ENCODE data around the gene TP53RK. TPM values are rescaled to one million over a fixed set of nuclear protein-coding genes. Genes with fewer than 3 reads are reported as not detected.

The TP53RK gene
- total RNA-seq, 1 experiment from 2014 or later = 21.5 TPM

DNA sequence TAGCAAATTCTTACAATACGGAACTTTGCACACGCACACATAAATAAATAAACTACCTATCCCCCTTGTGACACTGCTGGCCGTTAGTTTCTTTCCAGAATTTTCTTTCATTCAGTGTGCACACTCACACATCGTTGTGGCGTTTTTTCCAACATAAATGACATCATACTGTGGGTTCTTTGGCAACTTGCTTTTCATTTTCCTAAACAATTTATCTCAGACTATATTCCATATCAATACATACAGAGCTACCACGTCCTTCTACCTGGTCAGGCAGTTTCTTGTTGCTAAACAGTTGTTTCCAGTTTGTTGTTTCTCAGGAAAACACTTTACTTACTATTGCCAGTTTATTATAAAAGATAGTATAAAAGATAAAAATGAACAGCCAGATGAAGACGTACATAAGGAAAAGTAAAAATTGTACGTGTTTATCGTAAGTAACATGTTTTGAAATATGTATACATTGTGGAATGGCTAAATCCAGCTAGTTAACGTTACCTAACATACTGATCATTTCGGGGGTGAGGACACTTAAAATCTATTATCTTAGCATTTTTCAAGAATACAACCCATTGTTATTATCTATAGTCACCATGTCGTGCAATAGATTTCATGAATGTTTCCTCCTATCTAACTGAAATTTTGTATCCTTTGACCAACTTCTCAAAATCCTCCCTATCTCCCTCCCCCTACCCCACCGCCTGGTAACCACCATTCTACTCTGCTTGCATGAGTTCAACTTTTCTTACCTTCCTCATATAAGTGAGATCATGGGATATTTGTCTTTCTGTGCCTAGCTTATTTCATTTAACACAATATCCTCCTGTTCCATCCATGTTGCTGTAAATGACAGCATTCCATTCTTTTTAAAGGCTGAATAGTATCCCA, 1.2 kb upstream of the TP53RK start:
- Histone ChIP-seq H3K79me1 (ENCODE audit: insufficient read depth, low read depth, low read length, poor library complexity, severe bottlenecking) (no peaks in the 10 kb centered on the region), H2BK15ac (ENCODE audit: low read depth, low read length) (no peak overlapping the region), H3K14ac (ENCODE audit: insufficient read depth, low read length) (no peak overlapping the region), H3K23ac (ENCODE audit: insufficient read length, low read depth, low read length) (no peak overlapping the region), H2BK12ac (ENCODE audit: insufficient read length, low read depth, low read length) (no peak overlapping the region), H3K23me2 (ENCODE audit: insufficient read length, low read depth, low read length, poor library complexity, severe bottlenecking) (peaks cover 8% of the 10 kb centered on the region), H2BK5ac (ENCODE audit: insufficient read length, low read length) (no peak overlapping the region), H4K5ac (ENCODE audit: insufficient read length, low read depth, low read length) (no peak overlapping the region), H3T11ph (ENCODE audit: low read length) (no peak overlapping the region), H3K4ac (ENCODE audit: low read depth, low read length) (no peak overlapping the region), H4K91ac (ENCODE audit: insufficient read length, low read depth, low read length) (no peak overlapping the region), H3K9me3 (ENCODE audit: control insufficient read depth, low read depth, low read length) (no peaks in the 10 kb centered on the region), H4K8ac (replicated peaks; ENCODE audit: insufficient read length, low read depth, low read length) (no peak overlapping the region), H3K4me2 (ENCODE audit: insufficient read depth, insufficient read length, low read length) (peak overlapping the region; percentile 96), H3K18ac (ENCODE audit: insufficient read length, low read depth, low read length) (no peak overlapping the region), H4K20me1 (ENCODE audit: control insufficient read depth, insufficient read depth, insufficient read length) (no peaks in the 10 kb centered on the region), H2BK20ac (ENCODE audit: low read depth, low read length, poor library complexity, severe bottlenecking) (no peak overlapping the region), H3K27ac (ENCODE audit: insufficient read length, low read depth, low read length) (no peak overlapping the region), H3K56ac (ENCODE audit: insufficient read length, low read depth, low read length) (no peak overlapping the region), H3K9ac (ENCODE audit: extremely low read depth, insufficient read length, low read length) (peak overlapping the region; percentile 55), H2AK5ac (ENCODE audit: insufficient read length, low read length) (no peak overlapping the region), H2BK120ac (ENCODE audit: low read depth, low read length, poor library complexity, severe bottlenecking) (no peak overlapping the region), H3K79me2 (ENCODE audit: insufficient read depth, low read length) (peaks cover 9% of the 10 kb centered on the region; the same call in 1 of the 2 replicates), H2AFZ (ENCODE audit: low read length) (peak overlapping the region; percentile 45), H3K4me1 (ENCODE audit: insufficient read depth, low read length) (0 out of 2 replicates have a peak, but pooled peaks cover 2% of the 10 kb centered on the region), H3K27me3 (ENCODE audit: insufficient read depth, low read length) (no peaks in the 10 kb centered on the region)
- TF ChIP-seq CTCF (conservative IDR thresholded peaks at IDR 0.05) = no peak
- Mint-ChIP-seq H3K27me3 (ENCODE audit: low read depth) (no peaks in the 10 kb centered on the region), H3K36me3 (ENCODE audit: insufficient read depth in 1 of 3, low read depth in 3 of 3) (peaks cover 12 to 14% (median 13%) of the 10 kb centered on the region in 3 experiments), H3K9me3 (no peaks in the 10 kb centered on the region), H3K4me1 (peaks cover 24 to 32% of the 10 kb centered on the region in 2 experiments), H3K27ac (peak overlapping the region in 1 of 3 experiments; percentile 37; a peak in 4 of 7 replicates), H3K4me3 (peak overlapping the region; percentile 92 to 96; a peak in 4 of 5 replicates)
- DNase-seq = no peak
- WGBS (ENCODE audit: extremely low coverage, insufficient read length, low lambda C conversion rate) = 100% methylated on average over 3 of the region's 13 CpGs
